ENCODE measurements around the gene ENG.

- TF ChIP-seq CTCF (IDR thresholded peaks at IDR 0.05) (no peak), ZFX (IDR thresholded peaks at IDR 0.05; ENCODE audit: borderline replicate concordance) (no peak)
These were observed 44.1 kb upstream of the ENG start for GRCh38 chr9:127898433-127899127.
